NCI-H446 (cell line): ENCODE measurements around the gene ESAM.

ENCODE experiments used
- DNase-seq, 2 experiments: peaks; one replicate each; lab custom pipeline; 2025; lab: John Stamatoyannopoulos, UW

The ESAM gene, protein sequence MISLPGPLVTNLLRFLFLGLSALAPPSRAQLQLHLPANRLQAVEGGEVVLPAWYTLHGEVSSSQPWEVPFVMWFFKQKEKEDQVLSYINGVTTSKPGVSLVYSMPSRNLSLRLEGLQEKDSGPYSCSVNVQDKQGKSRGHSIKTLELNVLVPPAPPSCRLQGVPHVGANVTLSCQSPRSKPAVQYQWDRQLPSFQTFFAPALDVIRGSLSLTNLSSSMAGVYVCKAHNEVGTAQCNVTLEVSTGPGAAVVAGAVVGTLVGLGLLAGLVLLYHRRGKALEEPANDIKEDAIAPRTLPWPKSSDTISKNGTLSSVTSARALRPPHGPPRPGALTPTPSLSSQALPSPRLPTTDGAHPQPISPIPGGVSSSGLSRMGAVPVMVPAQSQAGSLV

GRCh38 chr11:124762105-124762623 lies at the start of gene ESAM:
Gene ESAM, minus strand, starts transcription at chr11:124762290. Its CDS starts 136 bp downstream, at chr11:124762154.
- no peak for DNase-seq

GRCh38 chr11:124811399-124812125 lies 49.5 kb upstream of the ESAM start:
- DNase-seq: no peak

- no peak for DNase-seq
Observed at GRCh38 chr11:124807660-124808270, 45.7 kb upstream of the ESAM start.

DNA sequence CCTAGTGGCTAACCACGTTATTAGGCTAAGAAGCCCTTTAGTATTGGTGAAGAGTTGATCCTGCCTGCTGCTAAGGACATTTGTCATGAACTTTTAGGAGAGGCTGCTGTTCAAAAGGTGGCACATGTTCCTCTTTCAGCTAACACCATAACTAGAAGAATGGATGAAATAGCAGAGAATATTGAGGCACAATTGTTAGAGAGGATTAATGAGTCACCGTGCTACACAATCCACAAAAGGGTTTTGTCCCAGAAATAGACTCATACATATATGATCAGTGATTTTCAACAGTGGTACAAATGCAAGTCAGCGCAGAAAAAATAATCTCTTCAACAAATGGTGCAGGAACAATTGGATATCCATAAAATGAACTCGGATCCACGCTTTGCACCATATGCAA lies 45.1 kb upstream of the ESAM start:
- DNase-seq: no peak

DNA sequence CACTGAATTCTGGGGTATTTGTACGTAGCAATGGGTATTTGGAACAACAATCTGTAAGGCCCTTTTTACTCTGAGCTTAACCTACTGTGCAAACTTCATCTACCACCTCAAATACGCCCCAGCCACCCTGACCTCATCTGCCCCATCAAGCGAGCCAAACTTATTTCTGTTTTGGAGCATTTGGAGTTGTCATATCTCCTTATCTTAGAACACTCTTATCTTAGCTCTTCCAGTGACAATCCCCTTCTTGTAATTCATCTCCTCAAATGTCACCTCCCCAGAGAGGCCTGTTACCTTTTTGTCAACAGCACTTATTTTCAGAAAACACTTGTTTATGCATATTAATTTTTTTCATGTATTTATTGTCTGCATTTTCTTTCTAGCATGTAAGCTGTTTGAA lies 42.8 kb upstream of the ESAM start:
- DNase-seq: no peak

GRCh38 chr11:124801636-124802312 lies 39.7 kb upstream of the ESAM start:
- DNase-seq: no peak

- no peak for DNase-seq
Observed at GRCh38 chr11:124801014-124801413, 38.9 kb upstream of the ESAM start.

- peak; percentile 40 to 81 for DNase-seq
Observed at GRCh38 chr11:124800226-124800929, 38.3 kb upstream of the ESAM start, which contains the start of gene MSANTD2. Gene MSANTD2, minus strand, starts transcription at chr11:124800406. Its CDS starts 26 bp downstream, at chr11:124800380.

DNA sequence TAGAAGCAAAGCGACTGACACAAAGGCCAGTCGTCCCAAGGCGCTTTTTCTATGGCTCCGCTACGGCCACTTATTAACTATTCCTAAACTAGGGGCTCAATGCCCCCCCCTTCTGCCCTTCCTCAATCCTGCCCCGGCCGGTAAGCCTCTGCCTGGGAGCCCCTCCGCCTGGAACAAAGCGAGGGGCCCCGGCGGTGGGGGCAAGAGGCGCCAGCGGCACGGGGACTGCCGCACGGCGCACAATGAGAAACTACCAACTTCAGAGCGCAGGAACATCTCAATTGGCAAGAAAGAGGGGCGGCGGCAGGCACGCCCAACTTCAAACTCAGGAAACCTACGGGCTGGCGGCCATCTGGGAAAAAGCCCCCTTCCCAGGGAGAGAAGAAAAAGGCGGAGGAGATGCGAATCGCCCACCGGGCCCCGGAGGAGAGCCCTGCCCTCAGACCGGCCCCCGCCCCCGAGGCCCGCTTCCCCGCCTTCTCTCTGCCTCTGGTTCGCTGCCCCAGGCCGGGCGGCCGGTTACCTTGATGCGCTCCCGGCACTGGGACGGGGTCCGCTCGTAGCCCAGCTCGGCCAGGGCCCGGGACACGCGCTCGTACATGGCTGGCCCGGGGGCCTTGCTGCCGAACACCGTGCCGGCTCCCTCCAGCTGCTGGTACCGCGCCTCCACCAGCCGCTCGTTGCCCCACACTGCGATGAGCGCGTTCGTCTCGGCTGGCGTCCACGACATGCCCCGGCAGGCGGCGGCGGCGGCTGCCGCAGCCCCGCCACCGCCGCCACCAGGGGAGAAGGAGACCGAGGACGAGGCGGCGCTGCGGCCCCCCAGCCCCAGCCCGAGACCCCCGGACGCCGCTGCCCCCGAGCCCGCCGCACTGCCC lies 37.5 kb upstream of the ESAM start:
- no peak for DNase-seq

DNA sequence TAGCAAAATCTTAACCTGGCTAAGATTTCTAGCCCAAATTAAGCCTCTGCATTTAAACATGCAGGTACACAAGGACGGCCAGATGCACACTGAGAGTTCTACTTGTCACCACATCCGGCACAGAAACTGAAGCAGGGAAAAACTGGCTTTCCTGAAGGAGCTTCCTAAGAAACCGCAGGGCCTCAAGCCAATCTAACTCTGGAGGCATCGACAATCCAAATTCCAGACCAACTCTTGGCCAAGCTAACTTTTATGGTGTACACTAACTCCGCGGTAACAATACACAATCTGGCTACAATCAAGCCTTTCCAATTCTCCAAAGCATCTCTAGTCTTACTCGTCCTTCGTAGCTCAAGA lies 36.9 kb upstream of the ESAM start:
- DNase-seq: no peak

GRCh38 chr11:124796312-124796711 lies 34.2 kb upstream of the ESAM start:
- DNase-seq: no peak

GRCh38 chr11:124793466-124794278 lies 31.6 kb upstream of the ESAM start:
- peak in 1 of 2 experiments; percentile 49 for DNase-seq

DNA sequence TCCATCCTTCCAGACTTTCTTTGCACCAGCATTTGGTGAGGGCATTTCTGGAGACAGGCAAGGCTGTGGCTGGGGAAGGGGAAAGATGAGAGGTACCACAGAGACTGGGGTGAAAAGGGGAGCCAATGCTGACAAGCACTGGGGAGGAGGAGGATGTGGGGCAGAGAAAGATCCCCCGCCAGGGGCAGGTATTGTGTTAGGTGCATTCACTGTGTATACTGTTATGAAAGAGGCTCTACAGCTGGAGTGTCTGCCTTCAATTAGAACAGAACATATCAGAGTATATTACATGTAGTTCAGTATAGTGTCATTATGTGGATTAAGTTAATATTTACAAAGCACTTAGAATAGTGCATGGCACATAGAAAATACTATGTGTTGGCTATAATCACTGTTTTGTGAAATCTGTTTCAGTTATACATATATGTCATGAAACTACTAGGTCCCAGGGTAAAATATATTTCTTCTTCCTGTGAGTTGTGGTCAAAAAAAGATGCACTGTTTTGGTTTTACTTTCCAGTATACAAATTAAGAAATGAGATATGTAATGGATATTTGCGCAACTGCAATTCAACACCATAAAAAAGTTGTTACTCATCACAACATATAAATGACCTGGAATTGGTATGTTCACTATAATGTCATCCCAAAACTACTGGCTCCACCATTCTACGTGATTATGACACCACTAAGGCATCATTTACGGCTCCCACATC lies 29.7 kb upstream of the ESAM start:
- DNase-seq: no peak

DNA sequence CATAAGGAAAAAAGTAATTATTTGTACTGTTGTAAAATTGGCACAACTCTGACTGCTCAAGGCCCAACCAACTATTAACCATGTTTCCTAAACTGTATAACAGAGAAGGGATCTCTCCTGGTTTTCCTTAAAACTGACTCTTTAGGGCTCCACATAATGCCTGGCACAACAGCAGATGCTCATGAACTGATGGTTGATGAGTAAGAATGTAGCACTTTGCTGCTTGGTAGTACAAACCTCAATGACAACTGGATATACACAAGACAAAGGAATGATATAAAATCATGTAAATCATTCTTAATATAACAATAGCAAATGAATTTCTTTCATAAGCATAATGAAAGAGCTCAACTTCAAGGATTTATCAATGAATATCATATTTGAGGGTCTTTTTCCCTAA lies 26.4 kb upstream of the ESAM start:
- no peak for DNase-seq

- no peak for DNase-seq
Observed at GRCh38 chr11:124784051-124784450, 22.0 kb upstream of the ESAM start.

- no peak for DNase-seq
Observed at GRCh38 chr11:124783002-124783401, 20.9 kb upstream of the ESAM start.

DNA sequence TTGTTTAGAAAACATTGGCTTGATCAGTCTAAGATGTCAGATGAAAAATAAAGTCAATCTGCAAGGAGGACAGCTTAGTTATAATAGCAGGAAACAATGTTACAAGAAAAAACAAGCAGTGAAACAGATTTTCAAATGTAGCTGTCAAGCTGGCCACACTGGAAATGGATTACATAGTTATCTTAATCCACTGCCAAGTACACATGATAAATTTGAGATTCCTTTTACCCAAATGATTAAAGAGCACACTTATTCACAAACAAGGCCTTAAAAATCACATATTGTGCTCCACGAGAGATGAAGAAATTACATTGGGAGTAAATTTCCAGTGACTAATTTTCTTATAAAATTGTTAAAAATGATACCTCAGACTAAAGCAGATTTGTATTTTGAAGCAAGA lies 17.5 kb upstream of the ESAM start:
- no peak for DNase-seq

- no peak for DNase-seq
Observed at GRCh38 chr11:124778281-124778680, 16.2 kb upstream of the ESAM start.
